NOMO-1 (cell line): ENCODE results near the gene NMUR1.
A peak's percentile ranks its signal among the peaks of the same experiment; 100 is the strongest.

Experiments
- DNase-seq, 2 experiments: peaks; one replicate each; lab custom pipeline; 2025; ENCODE audit not compliant: unreplicated experiment in 2 of 2; lab: John Stamatoyannopoulos, UW

The NMUR1 gene

DNA sequence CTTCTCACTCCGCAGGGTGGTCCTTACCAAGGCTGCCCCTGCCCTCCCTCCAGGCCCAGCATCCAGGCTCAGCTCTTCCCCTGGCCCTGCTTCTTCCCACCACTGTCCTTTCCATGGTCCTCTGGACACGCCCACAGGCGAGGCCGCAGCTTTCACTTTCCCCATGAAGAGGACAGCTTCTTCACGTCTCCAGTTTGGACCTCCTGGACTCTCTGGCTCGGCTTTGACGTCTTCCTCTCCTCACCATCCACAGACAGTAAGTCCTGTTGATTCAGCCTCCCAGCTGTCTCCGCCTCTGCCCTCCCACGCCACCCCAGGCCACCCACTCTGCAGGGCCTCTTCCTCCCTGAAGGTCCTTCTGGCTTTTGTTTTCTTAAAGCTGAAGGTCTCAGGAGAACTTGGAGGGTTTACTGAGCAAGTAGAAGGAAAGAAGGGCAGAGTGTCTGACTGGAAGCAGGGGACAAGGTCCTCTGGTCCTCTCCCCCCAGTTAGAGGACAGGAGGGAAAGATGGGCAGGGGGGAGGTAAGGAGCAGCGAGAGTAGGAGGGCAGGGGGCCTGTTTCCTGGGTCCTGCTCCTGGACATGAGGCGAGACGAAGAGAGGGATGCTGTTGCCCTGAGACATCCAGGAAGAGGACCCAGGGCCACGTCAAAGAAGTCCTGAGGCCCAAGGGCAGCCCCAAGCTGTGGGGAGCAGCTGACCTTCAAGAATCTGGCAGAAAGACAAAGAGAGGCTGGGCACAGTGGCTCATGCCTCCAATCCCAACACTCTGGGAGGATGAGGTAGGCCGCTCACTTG lies 24.7 kb upstream of the NMUR1 start:
- DNase-seq, result peak; percentile 36 to 42

- no peak for DNase-seq
Measured at GRCh38 chr2:231554327-231554726, 24.1 kb upstream of the NMUR1 start.

DNA sequence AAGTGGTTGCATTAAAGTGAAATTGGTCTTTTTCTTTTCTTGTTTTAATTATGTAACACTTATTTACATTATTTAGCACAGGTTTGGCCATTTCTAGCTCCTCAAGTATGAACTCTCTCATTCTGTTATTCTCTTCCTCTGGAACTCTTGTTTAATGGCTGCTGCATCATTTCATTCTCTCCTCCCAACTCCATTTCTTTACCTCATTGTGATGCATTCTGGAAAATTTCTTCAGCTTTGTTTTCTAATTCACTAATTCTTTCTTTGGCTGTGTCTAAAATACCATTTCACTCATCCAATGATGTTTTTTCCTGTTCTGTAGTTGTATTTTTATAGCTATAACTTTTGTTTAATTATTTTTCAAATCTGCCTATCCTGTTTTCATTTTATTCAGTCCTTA lies 22.5 kb upstream of the NMUR1 start:
- no peak for DNase-seq

DNA sequence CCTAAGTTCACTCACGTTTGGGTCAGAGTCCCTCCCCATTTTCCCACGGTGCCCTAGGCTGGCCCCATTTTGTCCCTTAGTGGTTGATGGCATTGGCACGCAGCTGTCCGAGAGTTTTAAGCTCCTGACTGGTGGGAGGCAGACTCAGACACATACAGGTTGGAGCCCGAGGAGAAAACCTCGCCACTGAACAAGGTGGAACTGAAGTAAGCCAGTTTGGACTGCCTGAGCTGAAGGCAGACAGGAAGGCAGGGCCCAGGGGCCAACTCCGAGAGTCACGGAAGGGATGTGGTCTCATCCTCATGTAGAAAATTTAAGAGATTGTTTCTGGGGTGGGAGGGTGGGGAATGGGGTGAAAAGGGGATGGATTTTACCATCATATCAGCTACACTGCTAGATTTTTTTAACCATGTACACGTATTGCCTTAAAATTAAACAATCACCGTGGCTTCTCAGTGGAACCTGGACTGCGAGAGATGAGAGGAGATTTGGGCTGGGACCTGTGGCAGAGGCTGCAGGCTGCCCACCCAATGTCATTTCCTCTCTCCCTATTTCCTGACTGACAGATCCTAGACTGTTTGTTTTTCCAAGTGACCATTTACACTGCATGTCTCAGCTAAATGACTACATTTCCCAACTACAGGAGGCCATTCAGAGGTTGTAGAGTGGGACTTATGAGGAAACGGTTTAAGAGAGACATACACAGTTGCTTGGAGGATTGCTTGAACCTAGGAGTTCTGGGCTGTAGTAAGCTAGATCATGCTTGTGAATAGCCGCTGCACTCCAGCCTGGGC lies 19.4 kb upstream of the NMUR1 start:
- DNase-seq, result no peak

GRCh38 chr2:231548752-231549151 lies 18.5 kb upstream of the NMUR1 start:
- DNase-seq, result no peak

- DNase-seq, result no peak
Measured at GRCh38 chr2:231547315-231548110, 17.3 kb upstream of the NMUR1 start.

GRCh38 chr2:231546014-231546715 lies 15.9 kb upstream of the NMUR1 start:
- no peak for DNase-seq

GRCh38 chr2:231545105-231545902 lies 15.1 kb upstream of the NMUR1 start:
- DNase-seq, result peak; percentile 96 to 98

GRCh38 chr2:231542136-231542535 lies 11.9 kb upstream of the NMUR1 start:
- DNase-seq, result no peak

- DNase-seq, result no peak
Measured at GRCh38 chr2:231541645-231542044, 11.4 kb upstream of the NMUR1 start.

DNA sequence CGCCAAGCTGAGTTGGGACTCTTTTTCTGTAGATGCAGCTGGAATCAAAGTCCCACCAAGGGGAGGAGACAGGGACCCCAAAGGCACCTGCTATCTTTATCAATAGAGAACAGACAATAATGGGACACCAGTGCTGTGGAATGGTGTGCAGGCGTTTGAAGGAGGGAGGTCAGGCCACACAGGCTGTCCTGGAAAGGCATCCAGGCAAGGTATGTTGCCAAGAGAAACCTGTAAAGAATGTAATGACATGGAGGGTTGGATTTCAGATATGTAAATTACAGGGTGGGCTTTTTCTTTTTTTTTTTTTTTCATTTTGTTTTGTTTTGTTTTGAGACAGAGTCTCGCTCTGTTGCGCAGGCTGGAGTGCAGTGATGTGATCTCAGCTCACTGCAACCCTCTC lies 9.7 kb upstream of the NMUR1 start:
- DNase-seq, result no peak

GRCh38 chr2:231535961-231536360 lies 5.7 kb upstream of the NMUR1 start:
- DNase-seq, result no peak

DNA sequence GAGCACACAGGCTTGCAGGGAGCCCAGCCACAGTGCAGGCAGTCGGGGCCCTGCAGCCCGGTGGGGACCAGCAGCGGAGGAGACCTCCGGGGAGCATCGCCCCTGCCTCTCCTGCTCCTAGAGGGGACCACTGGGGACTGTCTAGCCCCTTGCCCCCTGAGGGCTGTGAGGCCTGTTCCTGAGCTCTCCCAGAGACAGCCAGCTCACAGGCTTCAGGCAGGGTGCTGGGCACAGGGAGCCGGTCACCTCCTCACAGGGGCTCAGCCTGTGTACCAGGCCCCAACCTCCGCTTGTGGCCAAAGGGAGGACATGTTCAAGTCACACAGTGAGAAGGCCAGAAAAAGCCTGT lies 3.5 kb upstream of the NMUR1 start:
- no peak for DNase-seq

GRCh38 chr2:231533086-231533776 lies 3.0 kb upstream of the NMUR1 start:
- no peak for DNase-seq

DNA sequence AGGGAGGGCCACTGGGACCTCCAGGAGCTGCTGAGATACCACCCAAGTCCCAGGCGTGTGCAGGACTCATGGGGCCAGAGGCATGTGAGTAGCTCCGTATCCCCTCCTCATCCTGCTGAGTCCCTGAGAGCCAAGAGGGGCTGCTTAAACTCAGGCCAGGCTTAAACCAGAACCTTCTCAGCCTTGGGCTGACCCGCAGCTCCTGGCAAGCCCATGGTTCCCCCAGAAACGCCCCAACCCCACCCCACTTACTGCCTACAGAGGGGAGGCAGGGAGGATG lies 2.5 kb upstream of the NMUR1 start:
- no peak for DNase-seq

- no peak for DNase-seq
Measured at GRCh38 chr2:231531883-231532755, 1.9 kb upstream of the NMUR1 start.

- no peak for DNase-seq
Measured at GRCh38 chr2:231531466-231531865, 1.2 kb upstream of the NMUR1 start.

DNA sequence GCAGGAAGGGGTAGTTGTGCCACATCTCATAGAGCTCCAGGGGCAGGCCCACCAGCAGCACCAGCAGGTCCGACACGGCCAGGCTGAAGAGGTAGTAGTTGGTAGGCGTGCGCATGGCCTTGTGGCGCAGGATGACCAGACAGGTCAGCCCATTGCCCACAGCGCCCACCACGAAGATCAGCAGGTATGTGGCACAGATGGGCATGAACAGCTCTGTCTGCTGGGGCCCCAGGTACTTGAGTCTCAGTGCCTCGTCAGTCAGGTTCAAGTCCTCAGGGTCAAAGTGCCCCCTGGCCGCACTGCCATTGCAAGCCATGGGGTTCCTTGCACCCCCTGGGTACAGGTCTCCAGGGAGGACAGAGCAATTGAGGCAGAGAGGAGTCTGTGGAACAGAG lies 1.6 kb downstream of the NMUR1 start:
- DNase-seq, result no peak
